Stimulated activated CD4-positive, alpha-beta T cell treated with anti-CD3 and anti-CD28 coated beads, Interleukin-15, amount 100 ng/mL, for 48 hours (primary cell): ENCODE measurements around the gene ZNF41.
"Not testable (repeated sequence)": the region's sequence is repeated elsewhere in the genome, so short reads cannot be mapped to it uniquely, and the experiment has no call there.

ENCODE experiments used
- DNase-seq, 2 donors: peaks; one replicate each; pipeline ENCODE4 v3.0.0-alpha.2; 2020; ENCODE audit warnings: low read depth in 2 of 2

The ZNF41 gene

GRCh38 chrX:47492133-47492532 is 9.1 kb upstream of the ZNF41 start:
- not testable (repeated sequence) for DNase-seq

- DNase-seq = no peak
Observed at GRCh38 chrX:47489507-47490275, 6.7 kb upstream of the ZNF41 start.

- DNase-seq = no peak
Observed at GRCh38 chrX:47484885-47485284, 1.9 kb upstream of the ZNF41 start.

- no peak for DNase-seq
Observed at GRCh38 chrX:47483306-47484268, 565 bp upstream of the ZNF41 start.

- DNase-seq = no peak
Observed at GRCh38 chrX:47482065-47482511, 934 bp downstream of the ZNF41 start.

- DNase-seq = no peak
Observed at GRCh38 chrX:47481160-47481559, 1.9 kb downstream of the ZNF41 start.

GRCh38 chrX:47480576-47480975 is 2.4 kb downstream of the ZNF41 start:
- no peak for DNase-seq

GRCh38 chrX:47475476-47475875 is 7.5 kb downstream of the ZNF41 start:
- no peak for DNase-seq

- no peak for DNase-seq
Observed at GRCh38 chrX:47467106-47467505, 15.9 kb downstream of the ZNF41 start.

- no peak for DNase-seq
Observed at GRCh38 chrX:47460561-47460960, 22.5 kb downstream of the ZNF41 start.

- no peak for DNase-seq
Observed at GRCh38 chrX:47458528-47458927, 24.5 kb downstream of the ZNF41 start.

GRCh38 chrX:47456080-47456479 is 26.9 kb downstream of the ZNF41 start:
- no peak for DNase-seq

GRCh38 chrX:47452112-47452511 is 30.9 kb downstream of the ZNF41 start:
- no peak for DNase-seq

- DNase-seq = no peak
Observed at GRCh38 chrX:47448165-47448806, 34.7 kb downstream of the ZNF41 start.

- no peak for DNase-seq
Observed at GRCh38 chrX:47447607-47448006, 35.4 kb downstream of the ZNF41 start.

GRCh38 chrX:47446971-47447370 is 36.1 kb downstream of the ZNF41 start:
- DNase-seq = no peak

GRCh38 chrX:47446431-47446830 is 36.6 kb downstream of the ZNF41 start:
- DNase-seq = no peak

GRCh38 chrX:47430925-47431324 is 52.1 kb downstream of the ZNF41 start:
- DNase-seq = no peak

- no peak for DNase-seq
Observed at GRCh38 chrX:47422444-47422843, 60.6 kb downstream of the ZNF41 start.

GRCh38 chrX:47420962-47421361 is 62.1 kb downstream of the ZNF41 start:
- no peak for DNase-seq

GRCh38 chrX:47420265-47420664 is 62.8 kb downstream of the ZNF41 start:
- no peak for DNase-seq

GRCh38 chrX:47413179-47413594 is 69.8 kb downstream of the ZNF41 start:
- DNase-seq = no peak
